Upper lobe of left lung (tissue), 6 donors: ENCODE measurements around the gene HABP4. TPM values are rescaled to one million over a fixed set of nuclear protein-coding genes. Genes with fewer than 3 reads are reported as not detected.

ENCODE experiments used
- ATAC-seq, 2 donors: fragments of 200-7000 bp; cut with Tn5 transposase; one replicate each; pipeline ENCODE4 v1.9.1; 2022; ENCODE audit warnings: mild to moderate bottlenecking in 2 of 2, moderate library complexity in 2 of 2; ENCODE audit not compliant: low FRiP score in 2 of 2
- DNase-seq, 2 donors: peaks; one replicate each; pipeline ENCODE4 v3.0.0-alpha.2; 2019 to 2020
- H3K27ac ChIP-seq, 4 donors: fragments of 200-600 bp; sonication (generic); one replicate each; pipeline ENCODE4 v1.5.1; 2016 to 2019
- H3K27me3 ChIP-seq, 4 donors: fragments of 200-600 bp; sonication (generic); one replicate each; pipeline ENCODE4 v1.5.1; 2017 to 2019
- H3K36me3 ChIP-seq, 4 donors: fragments of 200-600 bp; sonication (generic); one replicate each; pipeline ENCODE4 v1.5.1; 2016 to 2019
- H3K4me1 ChIP-seq, 4 donors: fragments of 200-600 bp; sonication (generic); one replicate each; pipeline ENCODE4 v1.5.1; 2018 to 2019
- H3K4me3 ChIP-seq, 4 donors: fragments of 200-600 bp; sonication (generic); one replicate each; pipeline ENCODE4 v1.5.1; 2017 to 2019; ENCODE audit warnings: mild to moderate bottlenecking in 2 of 4, moderate library complexity in 1 of 4
- H3K9me3 ChIP-seq, 4 donors: fragments of 200-600 bp; sonication (generic); one replicate each; pipeline ENCODE4 v1.5.1; 2018 to 2019
- EP300 ChIP-seq, 4 donors: sonication (generic); formaldehyde crosslinking; IDR thresholded peaks; one replicate each; pipeline ENCODE4 v1.5.1; 2017; ENCODE audit warnings: antibody characterized with exemption in 4 of 4, control low read depth in 2 of 4
- POLR2A ChIP-seq, 4 donors: fragments of 450-650 bp; IDR thresholded peaks; one replicate each; pipeline ENCODE4 v1.5.1; 2016 to 2017; ENCODE audit warnings: antibody characterized with exemption in 4 of 4, mild to moderate bottlenecking in 2 of 4
- POLR2AphosphoS5 ChIP-seq, 2 donors: sonication (generic); formaldehyde crosslinking; IDR thresholded peaks; one replicate each; pipeline ENCODE4 v1.5.1; 2017; ENCODE audit warnings: antibody characterized with exemption in 2 of 2
- WGBS, 2 donors: methylation state at CpG; one replicate each; pipeline ENCODE4 v1.1.5; 2017 to 2018; 5-methylcytosine and 5-hydroxymethylcytosine counted together
- total RNA-seq, 6 donors: library from RNA; depleted of rRNA in 4 of 6; stranded (reverse); fragments of >200 nt in 4 of 6; gene quantifications; one replicate each; pipeline versions ENCODE4 v1.1.0 to v1.2.1, GENCODE V29; 2016 to 2021
- TF ChIP-seq, protein P1 (sequence below), 6 experiments: fragments of 450-650 bp in 4 of 6; fragments of 200-600 bp in 2 of 6; sonication (generic) in 2 of 6; IDR thresholded peaks; one replicate each; pipeline ENCODE4 v1.5.1; 2016 to 2019; ENCODE audit warnings: antibody characterized with exemption in 6 of 6
- donor health status: DM: no; HTN: no; CAD: no; lungs with moderate emphysema.
- donor health status: DM: no; HTN: yes; CAD: no; lungs with severe emphysema.

Gene HABP4
- total RNA-seq, 6 donors from 2014 or later, result 3.1 to 14.6 (median 9.7) TPM

DNA sequence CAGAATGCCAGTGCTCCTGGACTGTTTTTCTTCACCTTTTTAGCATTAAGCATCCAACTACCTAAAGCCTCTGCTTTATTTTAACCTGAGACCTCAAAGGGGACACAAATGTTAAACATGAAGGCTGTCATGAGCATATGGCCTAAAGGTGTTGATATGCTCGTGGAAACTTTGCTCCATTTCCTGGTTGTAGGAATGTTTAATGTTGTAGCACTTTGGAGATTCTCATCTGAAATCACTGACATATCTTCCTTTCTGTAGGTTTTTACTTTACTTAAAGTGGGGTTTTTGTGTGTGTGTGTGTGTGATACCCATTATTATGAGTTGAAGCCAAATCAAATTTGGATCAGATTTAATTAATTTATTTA lies 37.0 kb downstream of the HABP4 start:
- TF ChIP-seq POLR2A (IDR thresholded peaks at IDR 0.05) (no peak), EP300 (IDR thresholded peaks at IDR 0.05) (no peak), POLR2AphosphoS5 (IDR thresholded peaks at IDR 0.05) (no peak)
- TF ChIP-seq, protein P1, sequence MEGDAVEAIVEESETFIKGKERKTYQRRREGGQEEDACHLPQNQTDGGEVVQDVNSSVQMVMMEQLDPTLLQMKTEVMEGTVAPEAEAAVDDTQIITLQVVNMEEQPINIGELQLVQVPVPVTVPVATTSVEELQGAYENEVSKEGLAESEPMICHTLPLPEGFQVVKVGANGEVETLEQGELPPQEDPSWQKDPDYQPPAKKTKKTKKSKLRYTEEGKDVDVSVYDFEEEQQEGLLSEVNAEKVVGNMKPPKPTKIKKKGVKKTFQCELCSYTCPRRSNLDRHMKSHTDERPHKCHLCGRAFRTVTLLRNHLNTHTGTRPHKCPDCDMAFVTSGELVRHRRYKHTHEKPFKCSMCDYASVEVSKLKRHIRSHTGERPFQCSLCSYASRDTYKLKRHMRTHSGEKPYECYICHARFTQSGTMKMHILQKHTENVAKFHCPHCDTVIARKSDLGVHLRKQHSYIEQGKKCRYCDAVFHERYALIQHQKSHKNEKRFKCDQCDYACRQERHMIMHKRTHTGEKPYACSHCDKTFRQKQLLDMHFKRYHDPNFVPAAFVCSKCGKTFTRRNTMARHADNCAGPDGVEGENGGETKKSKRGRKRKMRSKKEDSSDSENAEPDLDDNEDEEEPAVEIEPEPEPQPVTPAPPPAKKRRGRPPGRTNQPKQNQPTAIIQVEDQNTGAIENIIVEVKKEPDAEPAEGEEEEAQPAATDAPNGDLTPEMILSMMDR (IDR thresholded peaks at IDR 0.05), result no peak
- H3K27me3 ChIP-seq, result no peaks in the 10 kb centered on the region
- no peak overlapping the region for H3K4me3 ChIP-seq
- WGBS, 2 donors, result 44 to 70% methylated on average over 1 of the region's 1 CpG
- no peak for ATAC-seq
- no peaks in the 10 kb centered on the region for H3K9me3 ChIP-seq
- peaks cover 4 to 17% (median 13%) of the 10 kb centered on the region in 4 donors for H3K4me1 ChIP-seq
- H3K36me3 ChIP-seq, result peaks cover 0 to 52% (median 17%) of the 10 kb centered on the region in 4 donors
- no peak for DNase-seq
- peak overlapping the region in 2 of 4 donors; percentile 10 to 45 for H3K27ac ChIP-seq

DNA sequence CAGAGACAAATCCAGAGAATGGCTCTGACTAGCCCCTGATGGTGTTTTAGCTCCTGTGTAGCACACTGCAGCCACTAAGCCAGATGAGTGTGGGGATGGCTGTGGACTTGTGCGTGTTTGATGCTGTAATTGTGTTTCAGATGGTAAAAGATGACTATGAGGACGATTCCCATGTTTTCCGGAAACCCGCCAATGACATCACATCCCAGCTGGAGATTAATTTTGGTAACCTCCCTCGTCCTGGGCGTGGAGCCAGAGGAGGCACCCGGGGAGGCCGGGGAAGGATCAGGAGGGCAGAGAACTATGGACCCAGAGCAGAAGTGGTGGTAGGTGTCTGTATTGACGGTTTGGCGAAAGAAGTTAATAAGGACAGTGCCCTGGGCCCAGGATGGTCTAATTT lies 38.0 kb downstream of the HABP4 start:
- Histone ChIP-seq H3K4me3 (no peak overlapping the region), H3K27me3 (no peaks in the 10 kb centered on the region), H3K4me1 (peaks cover 4 to 17% (median 14%) of the 10 kb centered on the region in 4 donors), H3K27ac (peak overlapping the region in 1 of 4 donors; percentile 22), H3K36me3 (peaks cover 0 to 54% (median 17%) of the 10 kb centered on the region in 4 donors), H3K9me3 (no peaks in the 10 kb centered on the region)
- ATAC-seq (no peak), DNase-seq (no peak)
- no peak for TF ChIP-seq EP300 (IDR thresholded peaks at IDR 0.05)
- TF ChIP-seq POLR2A (IDR thresholded peaks at IDR 0.05), result no peak
- TF ChIP-seq, protein P1 (IDR thresholded peaks at IDR 0.05), result no peak
- no peak for TF ChIP-seq POLR2AphosphoS5 (IDR thresholded peaks at IDR 0.05)
- 85 to 89% methylated on average over 10 of the region's 10 CpGs for WGBS, 2 donors

DNA sequence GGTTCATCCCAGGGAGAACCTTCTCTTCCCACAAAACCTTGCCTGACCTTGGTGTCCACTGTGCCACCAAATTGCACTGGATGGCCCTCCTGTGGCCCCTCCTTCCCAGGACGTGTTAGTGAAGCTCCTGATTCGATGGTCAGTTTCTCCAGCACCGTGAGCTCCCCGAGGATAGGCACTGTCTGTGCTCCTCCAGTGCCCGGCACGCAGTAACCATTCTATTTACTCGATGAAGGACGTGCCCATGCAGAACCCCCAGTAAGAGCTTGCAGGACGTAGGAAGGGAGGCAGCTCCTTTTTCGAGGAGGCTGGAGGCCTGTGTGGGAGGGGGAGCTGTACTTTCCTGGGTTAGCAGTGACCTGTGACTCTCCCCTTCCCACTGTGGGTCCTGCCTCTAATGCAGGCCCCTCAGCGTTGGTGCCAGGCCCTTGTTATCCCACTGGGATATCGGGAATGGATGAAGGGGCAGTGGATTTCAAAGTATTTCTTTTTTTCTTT lies 39.6 kb downstream of the HABP4 start:
- WGBS, 2 donors, result 94 to 98% methylated on average over 5 to 12 of the region's 12 CpGs
- DNase-seq, result no peak
- Histone ChIP-seq H3K4me1 (peaks cover 4 to 17% (median 14%) of the 10 kb centered on the region in 4 donors), H3K4me3 (no peak overlapping the region), H3K27ac (no peak overlapping the region), H3K27me3 (no peaks in the 10 kb centered on the region), H3K9me3 (no peaks in the 10 kb centered on the region), H3K36me3 (peaks cover 0 to 54% (median 17%) of the 10 kb centered on the region in 4 donors)
- TF ChIP-seq, protein P1 (IDR thresholded peaks at IDR 0.05), result no peak
- TF ChIP-seq POLR2A (IDR thresholded peaks at IDR 0.05), result no peak
- TF ChIP-seq EP300 (IDR thresholded peaks at IDR 0.05), result no peak
- TF ChIP-seq POLR2AphosphoS5 (IDR thresholded peaks at IDR 0.05), result no peak
- ATAC-seq, result no peak

DNA sequence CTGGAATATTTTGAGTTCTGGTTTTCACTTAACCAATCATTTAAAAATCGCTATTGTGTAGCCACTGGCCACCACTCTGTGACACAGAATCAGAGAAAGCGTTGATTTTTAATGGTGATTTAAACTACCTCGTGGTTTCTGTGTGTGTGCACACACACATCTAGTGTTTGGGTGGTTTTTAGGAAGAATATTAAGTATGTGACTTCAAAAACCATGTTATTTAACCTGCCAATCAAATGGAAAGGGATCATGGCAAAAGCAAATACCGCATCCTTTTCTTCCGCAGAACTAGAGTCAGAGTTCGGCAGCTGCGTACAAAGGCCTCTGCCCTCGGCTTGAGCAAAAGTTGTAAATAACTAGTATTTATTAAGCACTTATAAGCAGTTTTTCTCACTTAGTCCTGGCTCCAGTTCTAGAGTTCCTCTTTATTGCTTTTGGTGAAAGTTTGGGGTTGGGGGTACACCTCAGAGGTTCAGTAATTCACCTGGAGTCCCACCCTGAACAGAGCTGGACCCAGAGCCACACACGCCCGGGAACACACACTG lies 40.6 kb downstream of the HABP4 start:
- DNase-seq (no peak), ATAC-seq (no peak)
- Histone ChIP-seq H3K27me3 (no peaks in the 10 kb centered on the region), H3K4me3 (no peak overlapping the region), H3K36me3 (peaks cover 0 to 45% (median 16%) of the 10 kb centered on the region in 4 donors), H3K9me3 (no peaks in the 10 kb centered on the region), H3K4me1 (peaks cover 4 to 25% (median 15%) of the 10 kb centered on the region in 4 donors), H3K27ac (no peak overlapping the region)
- WGBS, 2 donors, result 92 to 94% methylated on average over 10 of the region's 10 CpGs
- TF ChIP-seq EP300 (IDR thresholded peaks at IDR 0.05) (no peak), POLR2A (IDR thresholded peaks at IDR 0.05) (no peak), POLR2AphosphoS5 (IDR thresholded peaks at IDR 0.05) (no peak)
- TF ChIP-seq, protein P1 (IDR thresholded peaks at IDR 0.05), result no peak
